H1 (cell line): ENCODE measurements around the gene TMPRSS13.

Experiments
- CTCF ChIP-seq, 3 experiments: IDR thresholded peaks; 1 replicate in 2 of 3; 2 replicates in 1 of 3; pipeline versions ENCODE4 v1.5.1 to v1.6.1; 2011; ENCODE audit warnings: low read length in 3 of 3, mild to moderate bottlenecking in 3 of 3, inconsistent platforms in 2 of 3, low read depth in 1 of 3, moderate library complexity in 1 of 3; ENCODE audit not compliant: insufficient read depth in 1 of 3; ENCODE audit errors: control extremely low read depth in 1 of 3
- EZH2 ChIP-seq: fragments of 200-600 bp; sonication (generic); IDR thresholded peaks from 2 replicates; pipeline ENCODE4 v1.7.1; 2012; ENCODE audit warnings: low read depth, mild to moderate bottlenecking, moderate library complexity, low read length, inconsistent platforms; ENCODE audit not compliant: severe bottlenecking
- JUND ChIP-seq: IDR thresholded peaks from 2 replicates; pipeline ENCODE4 v1.6.1; 2011; ENCODE audit warnings: mild to moderate bottlenecking, improper control_type of control experiment, low read length
- MAFK ChIP-seq: IDR thresholded peaks from 2 replicates; pipeline ENCODE4 v1.6.1; 2012; ENCODE audit warnings: low read depth, mild to moderate bottlenecking, improper control_type of control experiment, low read length
- RBBP5 ChIP-seq: IDR thresholded peaks from 2 replicates; pipeline ENCODE4 v1.7.1; 2012; ENCODE audit warnings: low read depth, mild to moderate bottlenecking, inconsistent platforms, low read length, moderate library complexity, borderline replicate concordance
- SAP30 ChIP-seq: fragments of 300-600 bp; sonication (generic); IDR thresholded peaks from 2 replicates; pipeline ENCODE4 v1.7.1; 2012; ENCODE audit warnings: low read length, moderate library complexity, mild to moderate bottlenecking, inconsistent platforms; ENCODE audit not compliant: insufficient read depth, insufficient replicate concordance
- SP1 ChIP-seq: IDR thresholded peaks from 2 replicates; pipeline ENCODE4 v1.6.1; 2011; ENCODE audit warnings: low read depth, low read length
- SUZ12 ChIP-seq: fragments of 200-600 bp; sonication (generic); IDR thresholded peaks from 2 replicates; pipeline ENCODE4 v1.6.1; 2012; ENCODE audit warnings: mild to moderate bottlenecking, inconsistent platforms, low read length, moderate library complexity, mixed read lengths

DNA sequence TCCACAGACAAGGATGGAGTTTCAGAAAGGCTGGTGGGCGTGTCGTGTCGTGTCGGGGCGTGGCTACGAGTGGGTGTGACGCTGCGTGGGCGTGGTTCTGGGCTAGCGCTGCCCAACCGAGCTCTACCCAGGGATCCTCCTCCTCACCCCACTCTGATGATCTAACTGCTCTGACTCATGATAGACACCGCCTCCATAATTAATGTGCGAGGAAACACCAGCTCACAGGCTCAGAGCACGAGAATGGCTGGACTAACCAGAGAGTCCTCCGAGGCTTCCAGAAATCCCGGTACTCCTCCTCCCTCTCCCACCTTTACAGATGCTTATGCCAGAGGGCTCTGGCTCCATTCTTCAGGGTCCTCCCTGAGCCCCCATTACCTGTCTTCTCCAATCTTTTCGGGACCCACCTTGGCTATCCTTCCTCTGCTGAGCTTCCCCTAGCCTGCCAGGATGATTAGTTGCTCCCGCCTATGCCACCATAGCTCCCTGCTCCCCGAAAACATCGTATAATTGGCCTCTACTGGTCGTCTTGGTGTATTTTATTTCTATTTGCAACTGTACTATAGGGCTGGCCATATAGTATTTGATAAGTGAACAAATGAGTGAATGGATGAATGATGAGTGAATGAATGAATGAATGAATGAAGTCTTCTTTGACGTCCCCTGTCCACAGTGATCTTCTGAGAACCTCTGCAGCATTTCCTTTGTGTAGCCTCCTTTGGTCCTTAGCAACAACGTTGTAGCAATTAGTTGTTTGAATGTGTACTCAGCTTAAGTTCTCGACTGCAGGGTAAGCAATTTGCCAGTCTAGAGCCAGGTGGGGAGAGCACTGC is 21.7 kb downstream of the TMPRSS13 start:
- no peak for TF ChIP-seq EZH2
- TF ChIP-seq SUZ12 = no peak
- TF ChIP-seq SAP30 = no peak
- no peak for TF ChIP-seq RBBP5
- no peak for TF ChIP-seq CTCF (IDR thresholded peaks at IDR 0.05; ENCODE audit: control extremely low read depth in 1 of 3, insufficient read depth in 1 of 3, low read depth in 1 of 3, low read length in 3 of 3)
- TF ChIP-seq JUND = no peak
- TF ChIP-seq SP1 = peak; percentile 37; the same call in 1 of the 2 replicates
- no peak for TF ChIP-seq MAFK
